ENCODE results near the gene YWHAG.

GRCh38 chr7:76328389-76328788 lies 30.4 kb downstream of the YWHAG start:
- TF ChIP-seq POLR2A (IDR thresholded peaks at IDR 0.05): no peak
- TF ChIP-seq CTCF (IDR thresholded peaks at IDR 0.05): no peak

Data from heart left ventricle (tissue), 13 donors.